H1 (cell line): ENCODE results near the gene KIAA1328. TPM values are rescaled to one million over a fixed set of nuclear protein-coding genes. Genes with fewer than 3 reads are reported as not detected.

Experiments
- CTCF ChIA-PET: fragments of 300-600 bp; sonication (Branson Sonifier 250); formaldehyde crosslinking; loops from one replicate; lab custom pipeline; 2021; ENCODE audit not compliant: partially characterized antibody; lab: Charles Lee
- POLR2A ChIA-PET: fragments of 300-600 bp; sonication (Branson Sonifier 250); formaldehyde crosslinking; loops from one replicate; lab custom pipeline; 2021; ENCODE audit warnings: inconsistent platforms; ENCODE audit not compliant: partially characterized antibody; lab: Charles Lee
- DNase-seq, 2 experiments: peaks; one replicate each; pipeline versions ENCODE4 v3.0.0 to v3.0.0-alpha.2; 2010 to 2022; ENCODE audit warnings: low spot score in 2 of 2, low read depth in 1 of 2, mixed read lengths in 1 of 2
- FAIRE-seq: peaks from 2 replicates; lab custom pipeline; 2011; peaks lifted over from hg19 to GRCh38; lab: Jason Lieb, UNC
- H2AFZ ChIP-seq: 2 replicates; pipeline ENCODE4 v1.8.1; 2012; ENCODE audit warnings: low read length, inconsistent platforms
- H2AK5ac ChIP-seq: 2 replicates; pipeline ENCODE4 v1.6.1; 2013; ENCODE audit warnings: low read depth, low read length
- H2BK120ac ChIP-seq: replicated peaks from 2 replicates; pipeline ENCODE3; 2013; ENCODE audit warnings: low read depth, low read length, inconsistent platforms
- H2BK12ac ChIP-seq: 2 replicates; pipeline ENCODE4 v1.6.1; 2013; ENCODE audit warnings: low read depth, low read length
- H2BK15ac ChIP-seq: 2 replicates; pipeline ENCODE4 v1.6.1; 2013; ENCODE audit warnings: low read length
- H2BK20ac ChIP-seq: 2 replicates; pipeline ENCODE4 v1.6.1; 2013; ENCODE audit warnings: low read length
- H2BK5ac ChIP-seq: 2 replicates; pipeline ENCODE4 v1.6.1; 2013; ENCODE audit warnings: low read depth, low read length
- H3K14ac ChIP-seq: 2 replicates; pipeline ENCODE4 v1.6.1; 2013; ENCODE audit warnings: inconsistent platforms; ENCODE audit not compliant: insufficient read length
- H3K18ac ChIP-seq: 2 replicates; pipeline ENCODE4 v1.6.1; 2013; ENCODE audit warnings: low read length; ENCODE audit errors: extremely low read depth
- H3K23ac ChIP-seq: 2 replicates; pipeline ENCODE4 v1.6.1; 2013; ENCODE audit warnings: inconsistent platforms; ENCODE audit not compliant: insufficient read length
- H3K23me2 ChIP-seq: 2 replicates; pipeline ENCODE4 v1.6.1; 2013; ENCODE audit warnings: low read depth, low read length
- H3K27ac ChIP-seq: 2 replicates; pipeline ENCODE4 v1.6.1; 2011; ENCODE audit warnings: low read depth, low read length, inconsistent platforms
- H3K27me3 ChIP-seq, 4 experiments: replicated peaks in 1 of 4; 1 replicate in 1 of 4; 2 replicates in 3 of 4; pipeline versions ENCODE4 v1.6.1 to v1.8.1; 2011 to 2013; ENCODE audit warnings: low read length in 3 of 4, mild to moderate bottlenecking in 3 of 4, inconsistent platforms in 2 of 4, mixed read lengths in 2 of 4, moderate library complexity in 1 of 4; ENCODE audit not compliant: control insufficient read depth in 3 of 4, insufficient read depth in 3 of 4; ENCODE audit errors: extremely low read depth in 1 of 4
- H3K36me3 ChIP-seq, 4 experiments: 2 replicates each; pipeline versions ENCODE4 v1.6.1 to v1.8.1; 2011 to 2013; ENCODE audit warnings: mild to moderate bottlenecking in 4 of 4, low read length in 3 of 4, moderate library complexity in 2 of 4, control low read depth in 1 of 4, inconsistent platforms in 1 of 4; ENCODE audit not compliant: insufficient read depth in 4 of 4, control insufficient read depth in 2 of 4
- H3K4ac ChIP-seq: replicated peaks from 2 replicates; pipeline ENCODE3; 2013; ENCODE audit warnings: low read length, low read depth, mixed read lengths, inconsistent platforms; ENCODE audit not compliant: insufficient read length
- H3K4me1 ChIP-seq, 4 experiments: replicated peaks in 1 of 4; 1 replicate in 1 of 4; 2 replicates in 3 of 4; pipeline versions ENCODE4 v1.6.1 to v1.8.1; 2011 to 2013; ENCODE audit warnings: low read length in 3 of 4, inconsistent platforms in 2 of 4, mixed read lengths in 1 of 4; ENCODE audit not compliant: insufficient read depth in 4 of 4, control insufficient read depth in 3 of 4
- H3K4me2 ChIP-seq, 2 experiments: 2 replicates each; pipeline versions ENCODE4 v1.6.1 to v1.8.1; 2011 to 2013; ENCODE audit warnings: low read depth in 2 of 2, low read length in 2 of 2, control low read depth in 1 of 2, inconsistent platforms in 1 of 2, mild to moderate bottlenecking in 1 of 2; ENCODE audit not compliant: insufficient read depth in 1 of 2
- H3K4me3 ChIP-seq, 4 experiments: fragments of 200-600, 300-600 bp in 1 of 4; sonication (generic), shearing (Covaris generic), sonication (Bioruptor Twin) in 1 of 4; 2 replicates each; pipeline versions ENCODE4 v1.5.1 to v1.8.1; 2011 to 2016; ENCODE audit warnings: low read length in 4 of 4, low read depth in 3 of 4, control low read depth in 2 of 4, inconsistent platforms in 2 of 4, mild to moderate bottlenecking in 2 of 4, mixed read lengths in 1 of 4, moderate library complexity in 1 of 4; ENCODE audit not compliant: insufficient read depth in 2 of 4; ENCODE audit errors: extremely low read depth in 1 of 4
- H3K56ac ChIP-seq: replicated peaks from 2 replicates; pipeline ENCODE3; 2013; ENCODE audit warnings: low read depth, mild to moderate bottlenecking, mixed read lengths, low read length, inconsistent platforms; ENCODE audit not compliant: insufficient read length
- H3K79me1 ChIP-seq: 2 replicates; pipeline ENCODE4 v1.6.1; 2013; ENCODE audit warnings: low read depth, low read length, control low read depth
- H3K79me2 ChIP-seq, 2 experiments: 2 replicates each; pipeline versions ENCODE4 v1.6.1 to v1.8.1; 2012 to 2013; ENCODE audit warnings: low read length in 2 of 2, mild to moderate bottlenecking in 2 of 2, inconsistent platforms in 1 of 2; ENCODE audit not compliant: insufficient read depth in 2 of 2, control insufficient read depth in 1 of 2
- H3K9ac ChIP-seq, 4 experiments: replicated peaks in 1 of 4; 1 replicate in 1 of 4; 2 replicates in 3 of 4; pipeline versions ENCODE4 v1.6.1 to v1.8.1; 2011 to 2013; ENCODE audit warnings: low read depth in 3 of 4, low read length in 3 of 4, control low read depth in 2 of 4, mild to moderate bottlenecking in 2 of 4, moderate library complexity in 2 of 4, inconsistent platforms in 1 of 4; ENCODE audit errors: extremely low read depth in 1 of 4
- H3K9me3 ChIP-seq, 2 experiments: 2 replicates each; pipeline versions ENCODE4 v1.6.1 to v1.8.1; 2012 to 2013; ENCODE audit warnings: mild to moderate bottlenecking in 2 of 2, moderate library complexity in 2 of 2, control low read depth in 1 of 2, inconsistent platforms in 1 of 2, low read depth in 1 of 2, low read length in 1 of 2, mixed read lengths in 1 of 2; ENCODE audit not compliant: insufficient read depth in 2 of 2
- H4K20me1 ChIP-seq, 2 experiments: replicated peaks in 1 of 2; 2 replicates each; pipeline versions ENCODE3 to v1.8.1; 2011 to 2013; ENCODE audit warnings: inconsistent platforms in 2 of 2, low read length in 2 of 2, mild to moderate bottlenecking in 1 of 2; ENCODE audit not compliant: insufficient read depth in 2 of 2, control insufficient read depth in 1 of 2
- H4K5ac ChIP-seq: 2 replicates; pipeline ENCODE4 v1.6.1; 2013; ENCODE audit warnings: low read length, low read depth, mixed read lengths, inconsistent platforms; ENCODE audit not compliant: insufficient read length
- H4K8ac ChIP-seq: 2 replicates; pipeline ENCODE4 v1.8.0; 2013; ENCODE audit warnings: mild to moderate bottlenecking, moderate library complexity, low read length, inconsistent platforms; ENCODE audit not compliant: insufficient read depth; ENCODE audit errors: extremely low read depth
- H4K91ac ChIP-seq: replicated peaks from 2 replicates; pipeline ENCODE3; 2013; ENCODE audit warnings: low read length, mixed read lengths, inconsistent platforms; ENCODE audit not compliant: insufficient read length
- BRCA1 ChIP-seq: IDR thresholded peaks from 2 replicates; pipeline ENCODE4 v1.6.1; 2012; ENCODE audit warnings: low read depth, low read length, improper control_type of control experiment
- CHD2 ChIP-seq: IDR thresholded peaks from 2 replicates; pipeline ENCODE4 v1.6.1; 2012; ENCODE audit warnings: low read length, improper control_type of control experiment
- RXRA ChIP-seq: IDR thresholded peaks from 2 replicates; pipeline ENCODE4 v1.6.1; 2011; ENCODE audit warnings: low read depth, mild to moderate bottlenecking, low read length, moderate library complexity; ENCODE audit not compliant: insufficient read depth
- SAP30 ChIP-seq: fragments of 300-600 bp; sonication (generic); IDR thresholded peaks from 2 replicates; pipeline ENCODE4 v1.7.1; 2012; ENCODE audit warnings: low read length, moderate library complexity, mild to moderate bottlenecking, inconsistent platforms; ENCODE audit not compliant: insufficient read depth, insufficient replicate concordance
- SP1 ChIP-seq: IDR thresholded peaks from 2 replicates; pipeline ENCODE4 v1.6.1; 2011; ENCODE audit warnings: low read depth, low read length
- WGBS, 2 experiments: shearing (Covaris generic) in 1 of 2; methylation state at CpG; one replicate each; pipeline versions ENCODE4 v1.1.6 to v1.1.7; 2013 to 2015; ENCODE audit warnings: low lambda C conversion rate in 2 of 2, mixed read lengths in 2 of 2, inconsistent platforms in 1 of 2, low coverage in 1 of 2, missing lambda C conversion rate in 1 of 2; ENCODE audit not compliant: insufficient replicate concordance in 2 of 2, insufficient coverage in 1 of 2, insufficient read length in 1 of 2; ENCODE audit errors: extremely low coverage in 1 of 2, missing lambda C conversion rate in 1 of 2; 5-methylcytosine and 5-hydroxymethylcytosine counted together
- polyA plus RNA-seq, 7 experiments: library from polyadenylated mRNA; depleted of rRNA in 3 of 7; stranded (reverse) in 5 of 7; unstranded in 2 of 7; fragments of >200 nt in 5 of 7; fragments of 200-250 nt in 2 of 7; gene quantifications; 1 replicate in 5 of 7; 2 replicates in 1 of 7; 4 replicates in 1 of 7; pipeline versions ENCODE4 v1.2.1 to v1.2.3, GENCODE V29; 2011 to 2013; ENCODE audit warnings: missing spikeins in 2 of 7, mixed read lengths in 2 of 7
- total RNA-seq: library from RNA; stranded (reverse); fragmentation: NEBNext Ultra II Directional; extraction: Animal tissue kit (Norgen Biotek cat#: 25700); gene quantifications from 2 replicates; pipeline ENCODE4 v1.2.1, GENCODE V29; 2021

KIAA1328 gene
- total and polyA plus RNA-seq, 2 of the 8 experiments (the other 6 are each of a cell fraction or from before 2014, with no cell fraction given) = 2.6 to 5.7 TPM

DNA sequence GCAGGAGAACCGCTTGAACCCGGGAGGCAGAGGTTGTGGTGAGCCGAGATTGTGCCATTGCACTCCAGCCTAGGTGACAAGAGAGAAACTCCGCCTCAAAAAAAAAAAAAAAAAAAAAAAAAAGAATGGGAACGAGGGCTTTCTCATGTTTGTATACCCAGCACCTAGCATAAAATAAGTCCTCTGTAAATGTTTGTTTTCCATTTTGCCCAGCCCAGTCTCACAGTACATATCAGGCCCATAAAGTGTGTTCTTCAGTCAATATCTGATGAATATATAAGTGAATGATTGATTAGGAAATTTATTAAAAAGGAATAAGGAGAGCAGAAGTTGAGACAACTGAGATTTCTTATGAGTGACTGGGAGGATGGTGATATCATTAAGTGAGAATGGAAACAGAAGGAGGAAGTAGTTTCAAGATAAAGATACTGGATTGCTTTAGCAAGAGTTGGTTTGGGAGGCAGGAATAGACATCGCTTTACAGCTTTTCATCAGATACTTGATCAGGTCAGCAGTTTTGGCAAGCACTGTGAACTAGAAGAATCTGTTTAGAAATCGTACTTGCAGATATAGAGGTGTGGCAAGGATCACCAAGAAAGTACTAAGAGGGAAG, 327.5 kb downstream of the KIAA1328 start:
- Histone ChIP-seq H3K4me3 (no peak overlapping the region), H3K23ac (no peak overlapping the region), H3K14ac (no peak overlapping the region), H2BK15ac (no peak overlapping the region), H3K4me2 (no peak overlapping the region), H3K36me3 (no peaks in the 10 kb centered on the region), H4K8ac (no peak overlapping the region), H4K91ac (no peak overlapping the region), H2BK5ac (no peak overlapping the region), H2BK120ac (no peak overlapping the region), H3K79me2 (no peaks in the 10 kb centered on the region), H4K5ac (no peak overlapping the region), H3K27ac (no peak overlapping the region), H2BK12ac (no peak overlapping the region), H3K9me3 (no peaks in the 10 kb centered on the region; a peak in 1 of 4 replicates), H3K56ac (no peak overlapping the region), H3K4me1 (peaks cover 0 to 16% (median 2%) of the 10 kb centered on the region in 4 experiments; a peak in 3 of 7 replicates), H3K23me2 (no peaks in the 10 kb centered on the region), H2BK20ac (no peak overlapping the region), H3K18ac (no peak overlapping the region), H2AK5ac (no peak overlapping the region), H3K27me3 (peaks cover 0 to 1% (median 0%) of the 10 kb centered on the region in 4 experiments; a peak in 1 of 7 replicates), H4K20me1 (no peaks in the 10 kb centered on the region), H3K4ac (no peak overlapping the region), H2AFZ (no peak overlapping the region), H3K9ac (no peak overlapping the region), H3K79me1 (no peaks in the 10 kb centered on the region)
- FAIRE-seq (no peak), DNase-seq (no peak)
- ChIA-PET POLR2A (no interaction called here), CTCF (no interaction called here)
- 87% methylated on average over 5 of the region's 7 CpGs; no CpG with 5 or more reads in 1 of the 2 experiments for WGBS, 2 experiments
- TF ChIP-seq CHD2 = no peak
- no peak for TF ChIP-seq SP1
- no peak for TF ChIP-seq SAP30
- TF ChIP-seq RXRA = no peak
- no peak for TF ChIP-seq BRCA1
